CD4-positive, alpha-beta T cell (primary cell): ENCODE data around the gene ARHGAP6. TPM values are rescaled to one million over a fixed set of nuclear protein-coding genes. Genes with fewer than 3 reads are reported as not detected.

Source experiments
- ATAC-seq: fragments of 200-7000 bp; cut with Tn5 transposase; one replicate; pipeline ENCODE4 v1.10.0; 2022; ENCODE audit warnings: mild to moderate bottlenecking; ENCODE audit not compliant: poor library complexity
- CTCF ChIA-PET: fragments of 350-600 bp; sonication (Branson Sonifier 250); formaldehyde crosslinking; loops from one replicate; lab custom pipeline; 2021; ENCODE audit warnings: antibody characterized with exemption, inconsistent platforms; lab: Charles Lee
- POLR2A ChIA-PET: fragments of 350-600 bp; sonication (Branson Sonifier 250); formaldehyde crosslinking; loops from one replicate; lab custom pipeline; 2021; ENCODE audit warnings: antibody characterized with exemption, inconsistent platforms; lab: Charles Lee
- DNase-seq, 14 experiments: peaks; one replicate each; pipeline ENCODE4 v3.0.0-alpha.2; 2013 to 2020; ENCODE audit warnings: mixed read lengths in 2 of 14
- H3K27ac ChIP-seq, 2 donors: one replicate each; pipeline versions ENCODE4 v1.5.1 to v1.7.0; 2013; ENCODE audit warnings: low read length in 2 of 2, low read depth in 1 of 2, mild to moderate bottlenecking in 1 of 2
- H3K27me3 ChIP-seq, 2 experiments: 1 replicate in 1 of 2; 2 replicates in 1 of 2; pipeline versions ENCODE4 v1.6.1 to v1.7.0; 2013; ENCODE audit warnings: low read length in 2 of 2, control low read depth in 1 of 2, mild to moderate bottlenecking in 1 of 2, moderate library complexity in 1 of 2; ENCODE audit not compliant: insufficient read depth in 2 of 2, control insufficient read depth in 1 of 2
- H3K36me3 ChIP-seq: one replicate; pipeline ENCODE4 v1.6.1; 2013; ENCODE audit warnings: low read length, control low read depth; ENCODE audit not compliant: insufficient read depth
- H3K4me1 ChIP-seq: one replicate; pipeline ENCODE4 v1.6.1; 2013; ENCODE audit warnings: low read length, control low read depth; ENCODE audit not compliant: insufficient read depth
- H3K4me3 ChIP-seq: one replicate; pipeline ENCODE4 v1.5.1; 2013; ENCODE audit warnings: mild to moderate bottlenecking, low read length, moderate library complexity
- H3K9me3 ChIP-seq, 2 experiments: 1 replicate in 1 of 2; 2 replicates in 1 of 2; pipeline versions ENCODE4 v1.6.1 to v1.7.0; 2013; ENCODE audit warnings: low read length in 2 of 2, mild to moderate bottlenecking in 2 of 2, control low read depth in 1 of 2, moderate library complexity in 1 of 2; ENCODE audit not compliant: control insufficient read depth in 1 of 2, insufficient read depth in 1 of 2
- H3K27ac Mint-ChIP-seq: one replicate; pipeline ENCODE4 v1.8.0; 2020; ENCODE audit warnings: mixed read lengths
- H3K27me3 Mint-ChIP-seq: one replicate; pipeline ENCODE4 v1.8.0; 2021; ENCODE audit warnings: mixed read lengths
- H3K36me3 Mint-ChIP-seq: one replicate; pipeline ENCODE4 v1.8.0; 2021; ENCODE audit warnings: low read depth, mixed read lengths
- H3K4me1 Mint-ChIP-seq: one replicate; pipeline ENCODE4 v1.8.0; 2021; ENCODE audit warnings: low read depth, mixed read lengths
- H3K4me3 Mint-ChIP-seq: one replicate; pipeline ENCODE4 v1.8.0; 2020; ENCODE audit warnings: mild to moderate bottlenecking, mixed read lengths
- H3K9me3 Mint-ChIP-seq: one replicate; pipeline ENCODE4 v1.8.0; 2020; ENCODE audit warnings: mixed read lengths
- intact Hi-C, 2 experiments: fragments of 100-400 bp; cut with DNase I in 1 of 2; cut with micrococcal nuclease in 1 of 2; formaldehyde crosslinking; loops; one replicate each; pipeline versions ENCODE4 v1.15.1 to v1.9.0; 2023 to 2025; cut with DNase I, micrococcal nuclease
- total RNA-seq, 174 experiments: library from RNA in 2 of 174; stranded (reverse) in 2 of 174; gene quantifications; one replicate each; pipeline ENCODE4 v1.2.3 and lab custom pipeline; 2021 to 2026
- TF ChIP-seq, protein P1 (sequence below): fragments of 200-600 bp; IDR thresholded peaks from one replicate; pipeline ENCODE4 v1.8.0; 2022; ENCODE audit warnings: antibody characterized with exemption, mild to moderate bottlenecking

The ARHGAP6 gene
- total RNA-seq, 2 experiments from 2014 or later = not detected

GRCh38 chrX:11349661-11350337 is 315.9 kb downstream of the ARHGAP6 start:
- H3K27ac ChIP-seq = no peak overlapping the region
- no peaks in the 10 kb centered on the region for H3K36me3 ChIP-seq
- H3K9me3 Mint-ChIP-seq = no peaks in the 10 kb centered on the region
- TF ChIP-seq, protein P1, sequence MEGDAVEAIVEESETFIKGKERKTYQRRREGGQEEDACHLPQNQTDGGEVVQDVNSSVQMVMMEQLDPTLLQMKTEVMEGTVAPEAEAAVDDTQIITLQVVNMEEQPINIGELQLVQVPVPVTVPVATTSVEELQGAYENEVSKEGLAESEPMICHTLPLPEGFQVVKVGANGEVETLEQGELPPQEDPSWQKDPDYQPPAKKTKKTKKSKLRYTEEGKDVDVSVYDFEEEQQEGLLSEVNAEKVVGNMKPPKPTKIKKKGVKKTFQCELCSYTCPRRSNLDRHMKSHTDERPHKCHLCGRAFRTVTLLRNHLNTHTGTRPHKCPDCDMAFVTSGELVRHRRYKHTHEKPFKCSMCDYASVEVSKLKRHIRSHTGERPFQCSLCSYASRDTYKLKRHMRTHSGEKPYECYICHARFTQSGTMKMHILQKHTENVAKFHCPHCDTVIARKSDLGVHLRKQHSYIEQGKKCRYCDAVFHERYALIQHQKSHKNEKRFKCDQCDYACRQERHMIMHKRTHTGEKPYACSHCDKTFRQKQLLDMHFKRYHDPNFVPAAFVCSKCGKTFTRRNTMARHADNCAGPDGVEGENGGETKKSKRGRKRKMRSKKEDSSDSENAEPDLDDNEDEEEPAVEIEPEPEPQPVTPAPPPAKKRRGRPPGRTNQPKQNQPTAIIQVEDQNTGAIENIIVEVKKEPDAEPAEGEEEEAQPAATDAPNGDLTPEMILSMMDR = no peak
- H3K4me1 Mint-ChIP-seq = no peaks in the 10 kb centered on the region
- ChIA-PET CTCF (no interaction called here), POLR2A (no interaction called here)
- DNase-seq = no peak
- H3K27me3 ChIP-seq = no peaks in the 10 kb centered on the region
- H3K27ac Mint-ChIP-seq = no peak overlapping the region
- ATAC-seq = no peak
- H3K4me1 ChIP-seq = no peaks in the 10 kb centered on the region
- H3K4me3 Mint-ChIP-seq = no peak overlapping the region
- H3K4me3 ChIP-seq = no peak overlapping the region
- H3K36me3 Mint-ChIP-seq = no peaks in the 10 kb centered on the region
- no peaks in the 10 kb centered on the region for H3K9me3 ChIP-seq
- intact Hi-C loops = no loop called here
- H3K27me3 Mint-ChIP-seq = no peaks in the 10 kb centered on the region

DNA sequence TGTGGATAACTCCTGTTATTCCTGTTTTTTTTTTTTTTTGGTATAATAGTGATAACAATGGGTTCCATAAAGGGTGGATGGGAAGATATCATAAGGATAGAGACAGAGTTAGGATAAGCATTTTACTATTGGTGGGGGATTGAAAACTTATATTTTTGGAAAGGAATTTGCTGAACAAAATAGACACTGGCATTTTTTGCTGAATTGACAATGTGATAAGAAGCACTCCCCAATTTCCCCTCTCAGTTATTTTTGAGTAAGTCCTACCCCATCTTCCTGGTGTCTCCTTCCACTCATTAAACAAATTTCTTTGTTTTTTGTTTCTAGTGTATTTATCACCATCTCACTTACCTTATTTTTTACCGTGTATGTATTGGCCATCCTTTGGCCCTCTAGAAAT is 316.7 kb downstream of the ARHGAP6 start:
- H3K27me3 ChIP-seq = no peaks in the 10 kb centered on the region
- ATAC-seq (no peak), DNase-seq (no peak)
- H3K4me1 Mint-ChIP-seq = no peaks in the 10 kb centered on the region
- ChIA-PET CTCF (no interaction called here), POLR2A (no interaction called here)
- no peaks in the 10 kb centered on the region for H3K9me3 ChIP-seq
- H3K27ac ChIP-seq = no peak overlapping the region
- TF ChIP-seq, protein P1 = no peak
- intact Hi-C loops = no loop called here
- no peaks in the 10 kb centered on the region for H3K27me3 Mint-ChIP-seq
- no peak overlapping the region for H3K4me3 Mint-ChIP-seq
- H3K4me3 ChIP-seq = no peak overlapping the region
- no peaks in the 10 kb centered on the region for H3K4me1 ChIP-seq
- H3K36me3 ChIP-seq = no peaks in the 10 kb centered on the region
- no peaks in the 10 kb centered on the region for H3K36me3 Mint-ChIP-seq
- H3K9me3 Mint-ChIP-seq = no peaks in the 10 kb centered on the region
- no peak overlapping the region for H3K27ac Mint-ChIP-seq

DNA sequence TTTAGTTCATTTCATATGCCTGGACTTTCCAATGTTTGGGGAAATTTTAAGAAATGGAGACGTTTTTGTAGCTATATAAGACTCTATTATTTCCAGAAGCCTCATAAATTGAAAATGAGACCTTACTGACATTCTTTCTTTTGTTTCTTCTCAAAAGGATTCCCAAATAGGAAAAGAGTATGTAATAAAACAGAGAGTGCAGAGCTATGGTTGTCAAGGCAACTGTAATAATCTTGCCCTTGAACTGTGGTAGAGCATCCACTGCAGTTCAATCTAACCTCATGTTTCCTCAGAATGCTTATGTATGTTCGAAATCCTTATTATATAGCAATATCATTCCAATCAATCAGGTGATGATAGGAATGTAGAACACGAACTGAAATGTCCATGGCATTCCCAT is 318.4 kb downstream of the ARHGAP6 start:
- TF ChIP-seq, protein P1 = no peak
- no peaks in the 10 kb centered on the region for H3K27me3 ChIP-seq
- Mint-ChIP-seq H3K36me3 (no peaks in the 10 kb centered on the region), H3K4me1 (no peaks in the 10 kb centered on the region), H3K9me3 (no peaks in the 10 kb centered on the region), H3K27ac (no peak overlapping the region), H3K4me3 (no peak overlapping the region), H3K27me3 (no peaks in the 10 kb centered on the region)
- no peaks in the 10 kb centered on the region for H3K9me3 ChIP-seq
- CTCF ChIA-PET = no interaction called here
- no peak overlapping the region for H3K4me3 ChIP-seq
- DNase-seq (no peak), ATAC-seq (no peak)
- no peaks in the 10 kb centered on the region for H3K36me3 ChIP-seq
- intact Hi-C loops = no loop called here
- POLR2A ChIA-PET = no interaction called here
- H3K4me1 ChIP-seq = no peaks in the 10 kb centered on the region
- H3K27ac ChIP-seq = no peak overlapping the region
